H1 (cell line): ENCODE measurements around the gene FHIT. TPM values are rescaled to one million over a fixed set of nuclear protein-coding genes. Genes with fewer than 3 reads are reported as not detected.

ENCODE experiments used
- CTCF ChIA-PET: fragments of 300-600 bp; sonication (Branson Sonifier 250); formaldehyde crosslinking; loops from one replicate; lab custom pipeline; 2021; ENCODE audit not compliant: partially characterized antibody; lab: Charles Lee
- POLR2A ChIA-PET: fragments of 300-600 bp; sonication (Branson Sonifier 250); formaldehyde crosslinking; loops from one replicate; lab custom pipeline; 2021; ENCODE audit warnings: inconsistent platforms; ENCODE audit not compliant: partially characterized antibody; lab: Charles Lee
- DNase-seq, 2 experiments: peaks; one replicate each; pipeline versions ENCODE4 v3.0.0 to v3.0.0-alpha.2; 2010 to 2022; ENCODE audit warnings: low spot score in 2 of 2, low read depth in 1 of 2, mixed read lengths in 1 of 2
- FAIRE-seq: peaks from 2 replicates; lab custom pipeline; 2011; peaks lifted over from hg19 to GRCh38; lab: Jason Lieb, UNC
- H2AFZ ChIP-seq: 2 replicates; pipeline ENCODE4 v1.8.1; 2012; ENCODE audit warnings: low read length, inconsistent platforms
- H2AK5ac ChIP-seq: 2 replicates; pipeline ENCODE4 v1.6.1; 2013; ENCODE audit warnings: low read depth, low read length
- H2BK120ac ChIP-seq: replicated peaks from 2 replicates; pipeline ENCODE3; 2013; ENCODE audit warnings: low read depth, low read length, inconsistent platforms
- H2BK12ac ChIP-seq: 2 replicates; pipeline ENCODE4 v1.6.1; 2013; ENCODE audit warnings: low read depth, low read length
- H2BK15ac ChIP-seq: 2 replicates; pipeline ENCODE4 v1.6.1; 2013; ENCODE audit warnings: low read length
- H2BK20ac ChIP-seq: 2 replicates; pipeline ENCODE4 v1.6.1; 2013; ENCODE audit warnings: low read length
- H2BK5ac ChIP-seq: 2 replicates; pipeline ENCODE4 v1.6.1; 2013; ENCODE audit warnings: low read depth, low read length
- H3K14ac ChIP-seq: 2 replicates; pipeline ENCODE4 v1.6.1; 2013; ENCODE audit warnings: inconsistent platforms; ENCODE audit not compliant: insufficient read length
- H3K18ac ChIP-seq: 2 replicates; pipeline ENCODE4 v1.6.1; 2013; ENCODE audit warnings: low read length; ENCODE audit errors: extremely low read depth
- H3K23ac ChIP-seq: 2 replicates; pipeline ENCODE4 v1.6.1; 2013; ENCODE audit warnings: inconsistent platforms; ENCODE audit not compliant: insufficient read length
- H3K23me2 ChIP-seq: 2 replicates; pipeline ENCODE4 v1.6.1; 2013; ENCODE audit warnings: low read depth, low read length
- H3K27ac ChIP-seq: 2 replicates; pipeline ENCODE4 v1.6.1; 2011; ENCODE audit warnings: low read depth, low read length, inconsistent platforms
- H3K27me3 ChIP-seq, 4 experiments: replicated peaks in 1 of 4; 1 replicate in 1 of 4; 2 replicates in 3 of 4; pipeline versions ENCODE4 v1.6.1 to v1.8.1; 2011 to 2013; ENCODE audit warnings: low read length in 3 of 4, mild to moderate bottlenecking in 3 of 4, inconsistent platforms in 2 of 4, mixed read lengths in 2 of 4, moderate library complexity in 1 of 4; ENCODE audit not compliant: control insufficient read depth in 3 of 4, insufficient read depth in 3 of 4; ENCODE audit errors: extremely low read depth in 1 of 4
- H3K36me3 ChIP-seq, 4 experiments: 2 replicates each; pipeline versions ENCODE4 v1.6.1 to v1.8.1; 2011 to 2013; ENCODE audit warnings: mild to moderate bottlenecking in 4 of 4, low read length in 3 of 4, moderate library complexity in 2 of 4, control low read depth in 1 of 4, inconsistent platforms in 1 of 4; ENCODE audit not compliant: insufficient read depth in 4 of 4, control insufficient read depth in 2 of 4
- H3K4ac ChIP-seq: replicated peaks from 2 replicates; pipeline ENCODE3; 2013; ENCODE audit warnings: low read length, low read depth, mixed read lengths, inconsistent platforms; ENCODE audit not compliant: insufficient read length
- H3K4me1 ChIP-seq, 4 experiments: replicated peaks in 1 of 4; 1 replicate in 1 of 4; 2 replicates in 3 of 4; pipeline versions ENCODE4 v1.6.1 to v1.8.1; 2011 to 2013; ENCODE audit warnings: low read length in 3 of 4, inconsistent platforms in 2 of 4, mixed read lengths in 1 of 4; ENCODE audit not compliant: insufficient read depth in 4 of 4, control insufficient read depth in 3 of 4
- H3K4me2 ChIP-seq, 2 experiments: 2 replicates each; pipeline versions ENCODE4 v1.6.1 to v1.8.1; 2011 to 2013; ENCODE audit warnings: low read depth in 2 of 2, low read length in 2 of 2, control low read depth in 1 of 2, inconsistent platforms in 1 of 2, mild to moderate bottlenecking in 1 of 2; ENCODE audit not compliant: insufficient read depth in 1 of 2
- H3K4me3 ChIP-seq, 4 experiments: fragments of 200-600, 300-600 bp in 1 of 4; sonication (generic), shearing (Covaris generic), sonication (Bioruptor Twin) in 1 of 4; 2 replicates each; pipeline versions ENCODE4 v1.5.1 to v1.8.1; 2011 to 2016; ENCODE audit warnings: low read length in 4 of 4, low read depth in 3 of 4, control low read depth in 2 of 4, inconsistent platforms in 2 of 4, mild to moderate bottlenecking in 2 of 4, mixed read lengths in 1 of 4, moderate library complexity in 1 of 4; ENCODE audit not compliant: insufficient read depth in 2 of 4; ENCODE audit errors: extremely low read depth in 1 of 4
- H3K56ac ChIP-seq: replicated peaks from 2 replicates; pipeline ENCODE3; 2013; ENCODE audit warnings: low read depth, mild to moderate bottlenecking, mixed read lengths, low read length, inconsistent platforms; ENCODE audit not compliant: insufficient read length
- H3K79me1 ChIP-seq: 2 replicates; pipeline ENCODE4 v1.6.1; 2013; ENCODE audit warnings: low read depth, low read length, control low read depth
- H3K79me2 ChIP-seq, 2 experiments: 2 replicates each; pipeline versions ENCODE4 v1.6.1 to v1.8.1; 2012 to 2013; ENCODE audit warnings: low read length in 2 of 2, mild to moderate bottlenecking in 2 of 2, inconsistent platforms in 1 of 2; ENCODE audit not compliant: insufficient read depth in 2 of 2, control insufficient read depth in 1 of 2
- H3K9ac ChIP-seq, 4 experiments: replicated peaks in 1 of 4; 1 replicate in 1 of 4; 2 replicates in 3 of 4; pipeline versions ENCODE4 v1.6.1 to v1.8.1; 2011 to 2013; ENCODE audit warnings: low read depth in 3 of 4, low read length in 3 of 4, control low read depth in 2 of 4, mild to moderate bottlenecking in 2 of 4, moderate library complexity in 2 of 4, inconsistent platforms in 1 of 4; ENCODE audit errors: extremely low read depth in 1 of 4
- H3K9me3 ChIP-seq, 2 experiments: 2 replicates each; pipeline versions ENCODE4 v1.6.1 to v1.8.1; 2012 to 2013; ENCODE audit warnings: mild to moderate bottlenecking in 2 of 2, moderate library complexity in 2 of 2, control low read depth in 1 of 2, inconsistent platforms in 1 of 2, low read depth in 1 of 2, low read length in 1 of 2, mixed read lengths in 1 of 2; ENCODE audit not compliant: insufficient read depth in 2 of 2
- H4K20me1 ChIP-seq, 2 experiments: replicated peaks in 1 of 2; 2 replicates each; pipeline versions ENCODE3 to v1.8.1; 2011 to 2013; ENCODE audit warnings: inconsistent platforms in 2 of 2, low read length in 2 of 2, mild to moderate bottlenecking in 1 of 2; ENCODE audit not compliant: insufficient read depth in 2 of 2, control insufficient read depth in 1 of 2
- H4K5ac ChIP-seq: 2 replicates; pipeline ENCODE4 v1.6.1; 2013; ENCODE audit warnings: low read length, low read depth, mixed read lengths, inconsistent platforms; ENCODE audit not compliant: insufficient read length
- H4K8ac ChIP-seq: 2 replicates; pipeline ENCODE4 v1.8.0; 2013; ENCODE audit warnings: mild to moderate bottlenecking, moderate library complexity, low read length, inconsistent platforms; ENCODE audit not compliant: insufficient read depth; ENCODE audit errors: extremely low read depth
- H4K91ac ChIP-seq: replicated peaks from 2 replicates; pipeline ENCODE3; 2013; ENCODE audit warnings: low read length, mixed read lengths, inconsistent platforms; ENCODE audit not compliant: insufficient read length
- CBX8 ChIP-seq: fragments of 300-800, 300-1000 bp; sonication (generic); IDR thresholded peaks from 2 replicates; pipeline ENCODE4 v1.7.1; 2016; ENCODE audit warnings: low read depth, low read length, borderline replicate concordance
- EP300 ChIP-seq, 2 experiments: IDR thresholded peaks; 1 replicate in 1 of 2; 2 replicates in 1 of 2; pipeline ENCODE4 v1.6.1; 2011 to 2012; ENCODE audit warnings: low read depth in 2 of 2, low read length in 2 of 2, mild to moderate bottlenecking in 2 of 2, borderline replicate concordance in 1 of 2, inconsistent platforms in 1 of 2, moderate library complexity in 1 of 2
- EZH2 ChIP-seq: fragments of 200-600 bp; sonication (generic); IDR thresholded peaks from 2 replicates; pipeline ENCODE4 v1.7.1; 2012; ENCODE audit warnings: low read depth, mild to moderate bottlenecking, moderate library complexity, low read length, inconsistent platforms; ENCODE audit not compliant: severe bottlenecking
- HDAC2 ChIP-seq, 2 experiments: fragments of 300-600 bp in 1 of 2; sonication (generic) in 1 of 2; IDR thresholded peaks; 2 replicates each; pipeline ENCODE4 v1.6.1; 2011 to 2012; ENCODE audit warnings: low read depth in 2 of 2, low read length in 2 of 2, mild to moderate bottlenecking in 2 of 2, moderate library complexity in 2 of 2, borderline replicate concordance in 1 of 2, inconsistent platforms in 1 of 2
- HDAC6 ChIP-seq: IDR thresholded peaks from one replicate; pipeline ENCODE4 v1.7.1; 2012; ENCODE audit warnings: low read depth, mild to moderate bottlenecking, inconsistent platforms, low read length, moderate library complexity
- RAD21 ChIP-seq, 2 experiments: IDR thresholded peaks in 1 of 2; conservative IDR thresholded peaks in 1 of 2; 2 replicates each; pipeline ENCODE4 v1.6.1; 2011; ENCODE audit warnings: low read depth in 2 of 2, low read length in 2 of 2, improper control_type of control experiment in 1 of 2, inconsistent platforms in 1 of 2, mild to moderate bottlenecking in 1 of 2, moderate library complexity in 1 of 2
- RNF2 ChIP-seq: fragments of 200-900, 300-1000 bp; sonication (generic); IDR thresholded peaks from 2 replicates; pipeline ENCODE4 v1.7.1; 2016; ENCODE audit warnings: borderline replicate concordance, low read depth, mild to moderate bottlenecking, antibody characterized with exemption, low read length; ENCODE audit not compliant: poor library complexity, severe bottlenecking; ENCODE audit errors: missing control alignments
- SIX5 ChIP-seq: IDR thresholded peaks from 2 replicates; pipeline ENCODE4 v1.6.1; 2011; ENCODE audit warnings: mild to moderate bottlenecking, low read depth, low read length
- SP1 ChIP-seq: IDR thresholded peaks from 2 replicates; pipeline ENCODE4 v1.6.1; 2011; ENCODE audit warnings: low read depth, low read length
- SP2 ChIP-seq: IDR thresholded peaks from 2 replicates; pipeline ENCODE4 v1.6.1; 2012; ENCODE audit warnings: mild to moderate bottlenecking, low read length, inconsistent platforms
- SUZ12 ChIP-seq: fragments of 200-600 bp; sonication (generic); IDR thresholded peaks from 2 replicates; pipeline ENCODE4 v1.6.1; 2012; ENCODE audit warnings: mild to moderate bottlenecking, inconsistent platforms, low read length, moderate library complexity, mixed read lengths
- TCF12 ChIP-seq: IDR thresholded peaks from 2 replicates; pipeline ENCODE4 v1.6.1; 2011; ENCODE audit warnings: low read depth, mild to moderate bottlenecking, low read length
- WGBS, 2 experiments: shearing (Covaris generic) in 1 of 2; methylation state at CpG; one replicate each; pipeline versions ENCODE4 v1.1.6 to v1.1.7; 2013 to 2015; ENCODE audit warnings: low lambda C conversion rate in 2 of 2, mixed read lengths in 2 of 2, inconsistent platforms in 1 of 2, low coverage in 1 of 2, missing lambda C conversion rate in 1 of 2; ENCODE audit not compliant: insufficient replicate concordance in 2 of 2, insufficient coverage in 1 of 2, insufficient read length in 1 of 2; ENCODE audit errors: extremely low coverage in 1 of 2, missing lambda C conversion rate in 1 of 2; 5-methylcytosine and 5-hydroxymethylcytosine counted together
- polyA plus RNA-seq, 7 experiments: library from polyadenylated mRNA; depleted of rRNA in 3 of 7; stranded (reverse) in 5 of 7; unstranded in 2 of 7; fragments of >200 nt in 5 of 7; fragments of 200-250 nt in 2 of 7; gene quantifications; 1 replicate in 5 of 7; 2 replicates in 1 of 7; 4 replicates in 1 of 7; pipeline versions ENCODE4 v1.2.1 to v1.2.3, GENCODE V29; 2011 to 2013; ENCODE audit warnings: missing spikeins in 2 of 7, mixed read lengths in 2 of 7
- total RNA-seq: library from RNA; stranded (reverse); fragmentation: NEBNext Ultra II Directional; extraction: Animal tissue kit (Norgen Biotek cat#: 25700); gene quantifications from 2 replicates; pipeline ENCODE4 v1.2.1, GENCODE V29; 2021

The FHIT gene
- total and polyA plus RNA-seq, 2 of the 8 experiments (the other 6 are each of a cell fraction or from before 2014, with no cell fraction given), result 1.2 to 3.2 TPM

- Histone ChIP-seq H3K79me1 (no peaks in the 10 kb centered on the region), H3K4me2 (no peak overlapping the region), H4K8ac (no peak overlapping the region), H3K9me3 (no peaks in the 10 kb centered on the region), H3K56ac (no peak overlapping the region), H3K36me3 (no peaks in the 10 kb centered on the region), H2BK12ac (no peak overlapping the region), H3K23me2 (no peaks in the 10 kb centered on the region), H2BK20ac (no peak overlapping the region), H2BK120ac (no peak overlapping the region), H2BK5ac (no peak overlapping the region), H3K27ac (no peak overlapping the region), H4K5ac (no peak overlapping the region), H4K91ac (no peak overlapping the region), H3K27me3 (no peaks in the 10 kb centered on the region), H3K14ac (no peak overlapping the region), H2AK5ac (no peak overlapping the region), H3K4me1 (no peaks in the 10 kb centered on the region), H3K79me2 (no peaks in the 10 kb centered on the region), H3K4ac (no peak overlapping the region), H3K9ac (no peak overlapping the region), H2BK15ac (no peak overlapping the region), H3K4me3 (no peak overlapping the region), H3K18ac (no peak overlapping the region), H3K23ac (no peak overlapping the region), H4K20me1 (no peaks in the 10 kb centered on the region), H2AFZ (no peak overlapping the region)
- WGBS, 2 experiments, result 95% methylated on average over 2 of the region's 2 CpGs; no CpG with 5 or more reads in 1 of the 2 experiments
- no peak for FAIRE-seq
- CTCF ChIA-PET, result no interaction called here
- POLR2A ChIA-PET, result no interaction called here
- DNase-seq, result no peak
- TF ChIP-seq TCF12 (no peak), CBX8 (no peak), SP2 (no peak), RNF2 (no peak), SUZ12 (no peak), SIX5 (no peak), EZH2 (no peak), HDAC2 (IDR thresholded peaks at IDR 0.05; ENCODE audit: borderline replicate concordance in 1 of 2, low read depth in 2 of 2, low read length in 2 of 2) (no peak), RAD21 (IDR thresholded peaks at IDR 0.05 in 1 of 2, conservative IDR thresholded peaks at IDR 0.05 in 1 of 2; ENCODE audit: low read depth in 2 of 2, low read length in 2 of 2) (no peak), SP1 (no peak), EP300 (IDR thresholded peaks at IDR 0.05; ENCODE audit: borderline replicate concordance in 1 of 2, low read depth in 2 of 2, low read length in 2 of 2) (no peak), HDAC6 (no peak)
Measured at GRCh38 chr3:59919586-59919985, 1331.7 kb downstream of the FHIT start.
